Measurements from ENCODE around the gene SHOC1.
A peak's percentile ranks its signal among the peaks of the same experiment; 100 is the strongest.

The SHOC1 gene

GRCh38 chr9:111828193-111828592, 33.5 kb upstream of the SHOC1 start (continued):
- TF ChIP-seq ZXDB (tag by site-specific recombination; IDR thresholded peaks at IDR 0.05) (no peak), YY1 (tag by site-specific recombination; IDR thresholded peaks at IDR 0.05) (no peak), PATZ1 (tag by site-specific recombination; IDR thresholded peaks at IDR 0.05) (no peak), WT1 (tag by site-specific recombination; IDR thresholded peaks at IDR 0.05) (no peak), ZNF148 (tag by site-specific recombination; IDR thresholded peaks at IDR 0.05; ENCODE audit: borderline replicate concordance) (no peak), ZNF629 (tag by site-specific recombination; IDR thresholded peaks at IDR 0.05) (no peak), KLF17 (tag by site-specific recombination; IDR thresholded peaks at IDR 0.05) (no peak)

GRCh38 chr9:111825468-111826145, 30.9 kb upstream of the SHOC1 start:
- Histone ChIP-seq H3K4me3 (ENCODE audit: low read depth, low read length) (no peak overlapping the region), H3K27ac (ENCODE audit: extremely low read depth, low read depth, low read length) (no peak overlapping the region), H3K36me3 (ENCODE audit: control insufficient read depth in 2 of 2, insufficient read depth in 1 of 2, low read length in 2 of 2) (no peaks in the 10 kb centered on the region), H3K9me3 (ENCODE audit: control insufficient read depth, insufficient read depth, low read depth, low read length) (no peaks in the 10 kb centered on the region), H3K4me1 (ENCODE audit: control insufficient read depth, insufficient read depth, low read length) (no peaks in the 10 kb centered on the region)
- TF ChIP-seq PRDM10 (tag by site-specific recombination; IDR thresholded peaks at IDR 0.05) (peak; percentile 28; the same call in 1 of the 2 replicates), ZNF600 (tag by site-specific recombination; IDR thresholded peaks at IDR 0.05) (no peak)
- ChIA-PET CTCF (interaction anchor here (0.6 to 0.9 kb wide), 2 partner anchors 14 to 20 kb away, joined by 3 read pairs; no protein-coding TSS in a partner anchor), POLR2A (no interaction called here)

- no peaks in the 10 kb centered on the region for H3K9me3 ChIP-seq (ENCODE audit: control insufficient read depth, insufficient read depth, low read depth, low read length)
- ChIA-PET POLR2A (no interaction called here), CTCF (interaction anchor here (0.5 kb wide), 1 partner anchor 130 kb away, joined by 3 read pairs; no protein-coding TSS in a partner anchor)
- H3K4me1 ChIP-seq (ENCODE audit: control insufficient read depth, insufficient read depth, low read length) = no peaks in the 10 kb centered on the region
- H3K4me3 ChIP-seq (ENCODE audit: low read depth, low read length) = no peak overlapping the region
- TF ChIP-seq ZBTB6 (tag by site-specific recombination; IDR thresholded peaks at IDR 0.05) (no peak), ZXDB (tag by site-specific recombination; IDR thresholded peaks at IDR 0.05) (no peak), ZNF670 (tag by site-specific recombination; IDR thresholded peaks at IDR 0.05; ENCODE audit: low read depth) (no peak), GLI2 (tag by site-specific recombination; IDR thresholded peaks at IDR 0.05; ENCODE audit: borderline replicate concordance, low read depth) (no peak), ZNF280C (tag by site-specific recombination; IDR thresholded peaks at IDR 0.05) (no peak), ZBTB48 (tag by site-specific recombination; IDR thresholded peaks at IDR 0.05) (no peak)
- no peak overlapping the region for H3K27ac ChIP-seq (ENCODE audit: extremely low read depth, low read depth, low read length)
- no peaks in the 10 kb centered on the region for H3K36me3 ChIP-seq (ENCODE audit: control insufficient read depth in 2 of 2, insufficient read depth in 1 of 2, low read length in 2 of 2)
Observed at GRCh38 chr9:111821006-111821528, 26.3 kb upstream of the SHOC1 start.

Measured in HEK293 (cell line).